ENCODE results near the gene LEFTY2.
"Not testable (repeated sequence)": the region's sequence is repeated elsewhere in the genome, so short reads cannot be mapped to it uniquely, and the experiment has no call there.

Gene LEFTY2

DNA sequence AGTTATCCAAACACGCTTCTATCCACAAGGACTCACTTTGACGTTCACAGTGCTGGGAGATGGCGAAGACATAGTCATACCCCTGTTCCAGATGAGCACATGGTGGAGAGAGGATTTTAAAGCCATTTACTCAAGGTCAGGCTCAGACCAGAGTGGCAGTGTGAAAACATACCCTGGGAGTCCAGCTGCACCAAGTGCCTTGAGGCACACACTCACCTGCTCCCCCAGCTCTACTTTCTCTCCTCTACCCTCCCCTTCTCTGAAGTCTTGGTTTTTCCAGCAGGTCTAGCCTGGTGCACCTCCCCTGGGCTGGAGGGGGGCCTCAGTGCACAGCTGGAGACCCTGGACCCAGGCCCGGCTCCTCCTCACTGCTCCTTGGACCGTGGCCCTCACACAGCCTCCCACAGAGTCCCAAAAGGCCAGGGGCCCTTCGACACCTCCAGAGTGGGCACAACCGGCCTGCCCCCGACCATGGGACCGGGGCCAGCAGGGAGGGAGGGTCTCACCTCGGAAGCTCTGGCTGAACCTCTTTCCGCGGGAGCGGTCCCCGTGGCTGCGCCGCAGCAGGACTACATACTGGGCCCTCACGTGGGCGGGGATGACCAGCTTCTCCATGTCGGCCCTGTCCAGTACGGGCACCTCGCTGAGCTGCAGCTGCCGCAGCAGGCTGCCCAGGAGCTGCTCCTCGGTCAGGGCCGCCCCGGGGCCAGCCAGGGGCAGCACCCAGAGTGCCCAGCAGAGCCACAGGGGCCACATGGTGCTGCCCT lies 452 bp downstream of the LEFTY2 start:
- no peak for TF ChIP-seq TCF4 (CRISPR knock-in tag; IDR thresholded peaks at IDR 0.05; ENCODE audit: borderline replicate concordance)
- TF ChIP-seq CSDC2 (CRISPR knock-in tag; IDR thresholded peaks at IDR 0.05): no peak
- no peak for TF ChIP-seq ZNF565 (CRISPR knock-in tag; conservative IDR thresholded peaks at IDR 0.05; ENCODE audit: low read depth)
- no peak for TF ChIP-seq ZFP3 (CRISPR knock-in tag; IDR thresholded peaks at IDR 0.05)
- no peak for TF ChIP-seq PPARA (CRISPR knock-in tag; IDR thresholded peaks at IDR 0.05; ENCODE audit: borderline replicate concordance)
- TF ChIP-seq, protein P1, sequence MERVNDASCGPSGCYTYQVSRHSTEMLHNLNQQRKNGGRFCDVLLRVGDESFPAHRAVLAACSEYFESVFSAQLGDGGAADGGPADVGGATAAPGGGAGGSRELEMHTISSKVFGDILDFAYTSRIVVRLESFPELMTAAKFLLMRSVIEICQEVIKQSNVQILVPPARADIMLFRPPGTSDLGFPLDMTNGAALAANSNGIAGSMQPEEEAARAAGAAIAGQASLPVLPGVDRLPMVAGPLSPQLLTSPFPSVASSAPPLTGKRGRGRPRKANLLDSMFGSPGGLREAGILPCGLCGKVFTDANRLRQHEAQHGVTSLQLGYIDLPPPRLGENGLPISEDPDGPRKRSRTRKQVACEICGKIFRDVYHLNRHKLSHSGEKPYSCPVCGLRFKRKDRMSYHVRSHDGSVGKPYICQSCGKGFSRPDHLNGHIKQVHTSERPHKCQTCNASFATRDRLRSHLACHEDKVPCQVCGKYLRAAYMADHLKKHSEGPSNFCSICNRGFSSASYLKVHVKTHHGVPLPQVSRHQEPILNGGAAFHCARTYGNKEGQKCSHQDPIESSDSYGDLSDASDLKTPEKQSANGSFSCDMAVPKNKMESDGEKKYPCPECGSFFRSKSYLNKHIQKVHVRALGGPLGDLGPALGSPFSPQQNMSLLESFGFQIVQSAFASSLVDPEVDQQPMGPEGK (CRISPR knock-in tag; IDR thresholded peaks at IDR 0.05; ENCODE audit: borderline replicate concordance): no peak
- no peak for TF ChIP-seq ESRRG (CRISPR knock-in tag; IDR thresholded peaks at IDR 0.05)
- TF ChIP-seq, protein P2, sequence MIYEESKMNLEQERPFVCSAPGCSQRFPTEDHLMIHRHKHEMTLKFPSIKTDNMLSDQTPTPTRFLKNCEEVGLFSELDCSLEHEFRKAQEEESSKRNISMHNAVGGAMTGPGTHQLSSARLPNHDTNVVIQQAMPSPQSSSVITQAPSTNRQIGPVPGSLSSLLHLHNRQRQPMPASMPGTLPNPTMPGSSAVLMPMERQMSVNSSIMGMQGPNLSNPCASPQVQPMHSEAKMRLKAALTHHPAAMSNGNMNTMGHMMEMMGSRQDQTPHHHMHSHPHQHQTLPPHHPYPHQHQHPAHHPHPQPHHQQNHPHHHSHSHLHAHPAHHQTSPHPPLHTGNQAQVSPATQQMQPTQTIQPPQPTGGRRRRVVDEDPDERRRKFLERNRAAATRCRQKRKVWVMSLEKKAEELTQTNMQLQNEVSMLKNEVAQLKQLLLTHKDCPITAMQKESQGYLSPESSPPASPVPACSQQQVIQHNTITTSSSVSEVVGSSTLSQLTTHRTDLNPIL (CRISPR knock-in tag; IDR thresholded peaks at IDR 0.05; ENCODE audit: low read depth): no peak
- TF ChIP-seq, protein P3, sequence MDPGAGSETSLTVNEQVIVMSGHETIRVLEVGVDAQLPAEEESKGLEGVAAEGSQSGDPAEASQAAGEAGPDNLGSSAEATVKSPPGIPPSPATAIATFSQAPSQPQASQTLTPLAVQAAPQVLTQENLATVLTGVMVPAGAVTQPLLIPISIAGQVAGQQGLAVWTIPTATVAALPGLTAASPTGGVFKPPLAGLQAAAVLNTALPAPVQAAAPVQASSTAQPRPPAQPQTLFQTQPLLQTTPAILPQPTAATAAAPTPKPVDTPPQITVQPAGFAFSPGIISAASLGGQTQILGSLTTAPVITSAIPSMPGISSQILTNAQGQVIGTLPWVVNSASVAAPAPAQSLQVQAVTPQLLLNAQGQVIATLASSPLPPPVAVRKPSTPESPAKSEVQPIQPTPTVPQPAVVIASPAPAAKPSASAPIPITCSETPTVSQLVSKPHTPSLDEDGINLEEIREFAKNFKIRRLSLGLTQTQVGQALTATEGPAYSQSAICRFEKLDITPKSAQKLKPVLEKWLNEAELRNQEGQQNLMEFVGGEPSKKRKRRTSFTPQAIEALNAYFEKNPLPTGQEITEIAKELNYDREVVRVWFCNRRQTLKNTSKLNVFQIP (CRISPR knock-in tag; IDR thresholded peaks at IDR 0.05; ENCODE audit: borderline replicate concordance, low read depth): no peak
- TF ChIP-seq ZNF70 (CRISPR knock-in tag; IDR thresholded peaks at IDR 0.05): no peak
- TF ChIP-seq ISL1 (CRISPR knock-in tag; IDR thresholded peaks at IDR 0.05): no peak
- TF ChIP-seq, protein P4, sequence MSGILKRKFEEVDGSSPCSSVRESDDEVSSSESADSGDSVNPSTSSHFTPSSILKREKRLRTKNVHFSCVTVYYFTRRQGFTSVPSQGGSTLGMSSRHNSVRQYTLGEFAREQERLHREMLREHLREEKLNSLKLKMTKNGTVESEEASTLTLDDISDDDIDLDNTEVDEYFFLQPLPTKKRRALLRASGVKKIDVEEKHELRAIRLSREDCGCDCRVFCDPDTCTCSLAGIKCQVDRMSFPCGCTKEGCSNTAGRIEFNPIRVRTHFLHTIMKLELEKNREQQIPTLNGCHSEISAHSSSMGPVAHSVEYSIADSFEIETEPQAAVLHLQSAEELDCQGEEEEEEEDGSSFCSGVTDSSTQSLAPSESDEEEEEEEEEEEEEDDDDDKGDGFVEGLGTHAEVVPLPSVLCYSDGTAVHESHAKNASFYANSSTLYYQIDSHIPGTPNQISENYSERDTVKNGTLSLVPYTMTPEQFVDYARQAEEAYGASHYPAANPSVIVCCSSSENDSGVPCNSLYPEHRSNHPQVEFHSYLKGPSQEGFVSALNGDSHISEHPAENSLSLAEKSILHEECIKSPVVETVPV (CRISPR knock-in tag; IDR thresholded peaks at IDR 0.05): no peak
- TF ChIP-seq RARB (CRISPR knock-in tag; IDR thresholded peaks at IDR 0.05): no peak
- no peak for ATAC-seq

DNA sequence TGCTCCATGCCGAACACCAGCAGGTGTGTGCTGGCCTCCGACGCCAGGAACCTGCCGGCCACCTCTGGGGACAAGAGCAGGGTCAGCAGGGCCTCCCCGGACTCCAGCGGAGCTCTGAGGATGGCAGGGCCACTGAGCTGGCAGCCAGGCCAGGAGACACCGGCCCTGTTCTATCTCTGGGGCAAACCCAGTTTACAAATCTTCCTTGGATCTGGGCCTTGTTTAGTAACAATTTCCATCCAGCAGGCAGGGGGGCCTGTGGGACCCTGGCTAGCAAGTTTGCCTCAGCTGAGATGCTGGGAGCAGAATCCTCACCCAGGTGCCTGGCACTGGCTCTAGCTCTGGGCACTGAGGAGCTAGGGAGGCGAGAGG lies 1.1 kb downstream of the LEFTY2 start:
- not testable (repeated sequence) for ATAC-seq

DNA sequence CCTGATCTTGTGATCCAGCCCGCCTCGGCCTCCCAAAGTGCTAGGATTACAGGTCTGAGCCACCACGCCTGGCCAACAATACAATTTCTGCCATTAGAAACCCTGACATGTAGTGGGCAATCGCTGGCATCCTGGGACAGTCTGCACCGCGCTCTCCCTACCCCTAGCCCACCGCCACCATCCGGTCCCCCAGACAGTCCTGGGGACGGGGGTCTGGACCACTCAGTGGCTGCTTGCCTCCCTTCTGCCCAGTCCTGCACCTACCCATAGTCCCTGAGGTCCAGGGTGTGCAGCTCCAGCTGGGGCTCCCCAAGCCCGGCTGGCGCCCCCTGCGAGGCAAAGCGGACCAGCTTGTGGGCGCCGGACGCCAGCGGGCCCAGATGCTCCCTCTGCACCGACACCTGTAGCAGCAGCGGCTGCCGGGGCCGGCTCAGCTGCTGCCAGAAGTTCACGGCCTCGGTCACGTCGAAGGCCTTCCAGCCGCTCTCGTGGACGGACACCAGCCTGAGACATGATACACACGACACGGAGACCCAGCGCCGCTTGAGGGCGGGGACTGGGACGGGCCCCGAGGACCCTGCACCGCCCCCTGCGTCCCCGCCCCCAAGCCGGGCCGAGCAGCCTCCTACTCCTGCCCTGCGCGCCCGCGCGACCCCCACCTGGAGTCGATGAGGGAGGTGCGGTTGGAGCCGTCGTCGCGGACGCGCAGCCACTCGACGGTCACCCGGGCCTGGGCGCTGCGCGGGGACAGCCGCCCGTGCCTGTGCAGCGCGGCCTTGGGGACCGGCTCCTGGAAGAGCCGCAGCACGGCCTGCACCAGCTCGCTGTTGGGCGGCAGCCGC lies 1.7 kb downstream of the LEFTY2 start:
- ATAC-seq: not testable (repeated sequence)

DNA sequence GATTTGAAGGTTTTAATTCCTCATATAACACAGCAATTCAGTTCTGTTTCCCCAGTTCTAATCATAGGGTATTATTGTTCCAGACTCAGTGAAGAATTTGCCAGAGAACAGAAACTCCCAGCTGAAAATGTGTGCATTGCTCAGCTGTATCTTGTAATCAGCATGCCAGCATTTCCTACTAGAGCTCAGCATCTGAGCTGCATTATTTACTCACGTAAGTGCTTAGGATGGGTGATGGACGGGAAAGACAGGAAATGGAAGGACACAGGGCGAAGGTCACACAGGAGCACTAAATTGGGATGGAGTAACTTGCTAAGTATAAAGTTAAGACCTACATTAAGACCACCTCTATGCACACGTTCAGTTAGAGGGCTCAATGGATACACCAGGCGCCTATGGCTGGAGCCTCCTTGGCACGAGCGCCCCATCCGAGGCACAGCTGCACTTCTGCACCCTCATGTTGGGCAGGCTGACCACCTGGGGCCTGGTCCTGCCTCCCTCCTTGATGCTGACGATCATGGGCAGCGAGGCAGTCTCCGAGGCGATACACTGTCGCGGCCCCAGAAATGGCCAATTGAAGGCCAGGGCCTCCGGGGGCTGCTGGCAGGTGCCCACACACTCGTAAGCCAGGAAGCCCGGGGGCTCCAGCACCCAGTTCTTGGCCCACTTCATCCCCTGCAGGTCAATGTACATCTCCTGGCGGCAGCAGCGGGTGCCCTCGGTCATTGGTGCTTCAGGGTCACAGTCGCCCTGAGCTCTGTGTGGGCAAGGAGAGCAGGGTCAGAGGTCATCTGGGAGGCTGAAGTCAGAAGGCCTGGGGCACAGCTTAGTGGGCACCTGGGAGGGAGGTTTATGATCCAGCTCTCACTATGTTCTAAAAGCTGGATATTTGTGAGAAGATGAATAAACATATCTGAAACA lies 3.7 kb downstream of the LEFTY2 start:
- TF ChIP-seq ZNF565 (CRISPR knock-in tag; conservative IDR thresholded peaks at IDR 0.05; ENCODE audit: low read depth) (no peak), SNAI2 (CRISPR knock-in tag; IDR thresholded peaks at IDR 0.05) (no peak), CSDC2 (CRISPR knock-in tag; IDR thresholded peaks at IDR 0.05) (no peak), GLIS3 (CRISPR knock-in tag; IDR thresholded peaks at IDR 0.05) (no peak), ESRRG (CRISPR knock-in tag; IDR thresholded peaks at IDR 0.05) (no peak), RARB (CRISPR knock-in tag; IDR thresholded peaks at IDR 0.05) (no peak), TOX (CRISPR knock-in tag; IDR thresholded peaks at IDR 0.05; ENCODE audit: borderline replicate concordance) (no peak), PPARA (CRISPR knock-in tag; IDR thresholded peaks at IDR 0.05; ENCODE audit: borderline replicate concordance) (no peak), ISL1 (CRISPR knock-in tag; IDR thresholded peaks at IDR 0.05) (no peak)
- TF ChIP-seq, protein P4 (CRISPR knock-in tag; IDR thresholded peaks at IDR 0.05): no peak
- TF ChIP-seq, protein P5, sequence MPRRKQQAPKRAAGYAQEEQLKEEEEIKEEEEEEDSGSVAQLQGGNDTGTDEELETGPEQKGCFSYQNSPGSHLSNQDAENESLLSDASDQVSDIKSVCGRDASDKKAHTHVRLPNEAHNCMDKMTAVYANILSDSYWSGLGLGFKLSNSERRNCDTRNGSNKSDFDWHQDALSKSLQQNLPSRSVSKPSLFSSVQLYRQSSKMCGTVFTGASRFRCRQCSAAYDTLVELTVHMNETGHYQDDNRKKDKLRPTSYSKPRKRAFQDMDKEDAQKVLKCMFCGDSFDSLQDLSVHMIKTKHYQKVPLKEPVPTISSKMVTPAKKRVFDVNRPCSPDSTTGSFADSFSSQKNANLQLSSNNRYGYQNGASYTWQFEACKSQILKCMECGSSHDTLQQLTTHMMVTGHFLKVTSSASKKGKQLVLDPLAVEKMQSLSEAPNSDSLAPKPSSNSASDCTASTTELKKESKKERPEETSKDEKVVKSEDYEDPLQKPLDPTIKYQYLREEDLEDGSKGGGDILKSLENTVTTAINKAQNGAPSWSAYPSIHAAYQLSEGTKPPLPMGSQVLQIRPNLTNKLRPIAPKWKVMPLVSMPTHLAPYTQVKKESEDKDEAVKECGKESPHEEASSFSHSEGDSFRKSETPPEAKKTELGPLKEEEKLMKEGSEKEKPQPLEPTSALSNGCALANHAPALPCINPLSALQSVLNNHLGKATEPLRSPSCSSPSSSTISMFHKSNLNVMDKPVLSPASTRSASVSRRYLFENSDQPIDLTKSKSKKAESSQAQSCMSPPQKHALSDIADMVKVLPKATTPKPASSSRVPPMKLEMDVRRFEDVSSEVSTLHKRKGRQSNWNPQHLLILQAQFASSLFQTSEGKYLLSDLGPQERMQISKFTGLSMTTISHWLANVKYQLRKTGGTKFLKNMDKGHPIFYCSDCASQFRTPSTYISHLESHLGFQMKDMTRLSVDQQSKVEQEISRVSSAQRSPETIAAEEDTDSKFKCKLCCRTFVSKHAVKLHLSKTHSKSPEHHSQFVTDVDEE (CRISPR knock-in tag; IDR thresholded peaks at IDR 0.05): no peak
- ATAC-seq: no peak
